Right cardiac atrium (tissue), 5 donors: ENCODE data around the gene PPP1R11. TPM values are rescaled to one million over a fixed set of nuclear protein-coding genes. Genes with fewer than 3 reads are reported as not detected.
A peak's percentile ranks its signal among the peaks of the same experiment; 100 is the strongest.

Source experiments
- ATAC-seq, 2 donors: fragments of 200-7000 bp; cut with Tn5 transposase; one replicate each; pipeline versions ENCODE4 v1.8.0 to v1.9.1; 2020; ENCODE audit warnings: moderate library complexity in 2 of 2, mild to moderate bottlenecking in 1 of 2
- DNase-seq, 3 donors: peaks; one replicate each; pipeline ENCODE4 v3.0.0-alpha.2; 2020
- H3K27ac ChIP-seq: one replicate; pipeline ENCODE4 v1.5.1; 2013; ENCODE audit warnings: mild to moderate bottlenecking, low read length, control low read depth, moderate library complexity
- H3K27me3 ChIP-seq: one replicate; pipeline ENCODE4 v1.6.1; 2013; ENCODE audit not compliant: control insufficient read depth, insufficient read depth
- H3K4me1 ChIP-seq: one replicate; pipeline ENCODE4 v1.6.1; 2013; ENCODE audit warnings: low read length; ENCODE audit not compliant: control insufficient read depth, insufficient read depth
- H3K4me3 ChIP-seq: one replicate; pipeline ENCODE4 v1.5.1; 2013; ENCODE audit warnings: low read length, control low read depth
- H3K9me3 ChIP-seq: one replicate; pipeline ENCODE4 v1.6.1; 2013; ENCODE audit warnings: low read length; ENCODE audit not compliant: control insufficient read depth
- WGBS: extraction: QIAGEN DNeasy Blood & Tissue Kit; methylation state at CpG from one replicate; pipeline ENCODE4 v1.1.7; 2013; 5-methylcytosine and 5-hydroxymethylcytosine counted together
- intact Hi-C, 4 donors: fragments of 100-400 bp; cut with DNase I; formaldehyde crosslinking; loops; one replicate each; pipeline versions ENCODE4 v1.11.0 to v1.14.0; 2022 to 2023
- polyA plus RNA-seq: library from polyadenylated mRNA; stranded (reverse); fragments of 200-250 nt; gene quantifications from one replicate; pipeline ENCODE4 v1.2.3, GENCODE V29; 2013
- total RNA-seq, 4 donors: library from RNA; stranded (reverse); fragmentation: NEBNext Ultra II Directional; extraction: Animal tissue kit (Norgen Biotek cat#: 25700); gene quantifications; one replicate each; pipeline ENCODE4 v1.2.1, GENCODE V29; 2021
- donor health status: healthy with polysubstance abuse.
- donor health status: DM: no; HTN: yes; CAD: no.
- donor health status: DM: no; HTN: no; CAD: no.
- donor health status: DM: no; HTN: yes; CAD: no; lungs with severe emphysema.
- donor health status: DM: yes; HTN: yes; CAD: no.

Gene PPP1R11
- total and polyA plus RNA-seq, 5 donors = 50.3 to 59.3 (median 51.0) TPM

DNA sequence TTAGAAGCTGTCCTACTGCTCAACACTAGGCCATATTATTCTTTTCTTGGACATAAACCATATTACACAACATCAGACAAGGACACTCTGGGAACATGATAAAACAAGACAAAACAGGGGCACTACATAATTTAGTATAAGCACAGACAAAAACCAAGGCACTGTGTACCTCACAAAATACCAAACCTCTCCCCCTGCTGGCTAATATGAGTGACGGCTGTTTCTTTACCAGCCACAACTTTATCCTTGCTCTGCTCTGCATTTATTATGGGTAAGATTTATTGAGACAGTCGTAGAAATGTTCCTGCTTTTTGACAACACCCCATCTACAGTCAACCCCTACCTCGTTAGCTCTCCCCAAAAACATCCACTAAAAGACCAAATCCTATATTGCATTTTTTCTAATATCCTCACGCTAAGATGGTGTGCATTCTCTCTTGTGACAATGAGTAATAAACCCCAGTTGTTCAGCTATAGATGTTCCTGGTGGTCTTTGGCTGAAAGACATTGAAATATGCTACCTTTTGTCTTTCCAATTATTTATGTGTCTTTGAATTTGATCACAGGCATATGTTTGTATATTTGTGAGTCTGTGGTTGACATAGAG, 29.7 kb upstream of the PPP1R11 start:
- ATAC-seq = peak in 1 of 2 donors; percentile 61
- no peaks in the 10 kb centered on the region for H3K9me3 ChIP-seq
- no peak overlapping the region for H3K4me3 ChIP-seq
- H3K4me1 ChIP-seq = no peaks in the 10 kb centered on the region
- H3K27me3 ChIP-seq = no peaks in the 10 kb centered on the region
- intact Hi-C loops = no loop called here
- 74% methylated on average over 4 of the region's 4 CpGs for WGBS
- no peak for DNase-seq
- H3K27ac ChIP-seq = no peak overlapping the region

DNA sequence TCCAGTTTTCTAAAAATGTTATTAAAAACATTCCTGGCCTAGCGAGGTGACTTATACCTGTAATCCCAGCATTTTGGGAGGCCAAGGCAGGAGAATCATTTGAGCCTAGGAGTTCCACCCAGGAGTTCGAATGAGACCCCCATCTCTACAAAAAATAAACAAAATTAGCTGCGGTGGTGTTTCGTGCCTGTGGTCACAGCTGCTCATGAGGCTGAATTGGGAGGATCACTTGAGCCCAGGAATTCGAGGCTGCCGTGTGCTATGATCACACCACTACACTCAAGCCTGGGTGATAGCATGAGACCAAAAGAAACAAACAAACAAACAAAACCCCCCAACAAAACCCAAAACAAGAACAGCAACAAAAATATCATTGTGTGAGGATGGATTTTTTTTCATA, 25.8 kb upstream of the PPP1R11 start:
- no peaks in the 10 kb centered on the region for H3K9me3 ChIP-seq
- DNase-seq (no peak), ATAC-seq (no peak)
- no peaks in the 10 kb centered on the region for H3K27me3 ChIP-seq
- no peak overlapping the region for H3K27ac ChIP-seq
- 83% methylated on average over 6 of the region's 6 CpGs for WGBS
- H3K4me1 ChIP-seq = no peaks in the 10 kb centered on the region
- intact Hi-C loops = no loop called here
- H3K4me3 ChIP-seq = no peak overlapping the region

DNA sequence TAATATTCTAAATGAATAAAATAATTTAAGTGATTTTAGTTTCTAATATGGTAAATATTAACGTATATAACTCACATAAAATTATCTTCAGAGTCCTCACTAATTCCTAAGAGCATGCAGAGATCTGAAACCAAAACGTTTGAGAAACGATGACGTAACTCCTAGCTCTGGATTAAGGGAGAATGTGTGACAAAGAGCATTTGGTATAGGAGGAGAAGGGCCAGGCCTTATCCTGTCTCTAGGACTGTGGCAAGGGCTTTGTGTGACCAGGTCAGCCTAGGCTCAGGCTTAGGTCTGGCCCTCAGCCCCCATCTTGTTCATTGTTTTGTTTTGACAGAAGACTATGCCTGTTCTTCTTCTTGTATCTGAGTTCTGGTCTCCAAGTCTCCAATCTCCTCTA, 25.2 kb upstream of the PPP1R11 start:
- Histone ChIP-seq H3K27ac (no peak overlapping the region), H3K27me3 (no peaks in the 10 kb centered on the region), H3K4me1 (no peaks in the 10 kb centered on the region), H3K4me3 (no peak overlapping the region), H3K9me3 (no peaks in the 10 kb centered on the region)
- no peak for ATAC-seq
- DNase-seq = no peak
- WGBS = 72% methylated on average over 4 of the region's 4 CpGs
- intact Hi-C loops = no loop called here

DNA sequence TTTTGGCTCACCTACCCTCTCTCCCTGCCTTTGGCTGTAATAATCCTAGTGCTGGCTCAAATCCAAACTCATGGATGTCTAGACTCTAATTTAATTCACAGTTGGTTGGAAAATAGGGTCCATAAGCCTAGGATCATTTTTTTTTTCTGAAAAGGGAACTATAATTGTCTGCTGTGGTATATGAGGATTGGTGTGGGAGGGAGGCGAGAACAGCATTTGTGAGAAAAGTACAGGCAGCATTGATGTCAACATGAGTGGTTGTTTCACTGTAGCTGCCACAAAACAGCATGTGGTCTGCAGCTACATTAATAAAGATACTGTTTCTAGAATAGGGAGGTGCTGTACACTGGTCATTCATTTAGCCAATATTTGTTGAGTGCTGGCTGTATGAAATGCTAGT, 24.5 kb upstream of the PPP1R11 start:
- H3K9me3 ChIP-seq = no peaks in the 10 kb centered on the region

DNA sequence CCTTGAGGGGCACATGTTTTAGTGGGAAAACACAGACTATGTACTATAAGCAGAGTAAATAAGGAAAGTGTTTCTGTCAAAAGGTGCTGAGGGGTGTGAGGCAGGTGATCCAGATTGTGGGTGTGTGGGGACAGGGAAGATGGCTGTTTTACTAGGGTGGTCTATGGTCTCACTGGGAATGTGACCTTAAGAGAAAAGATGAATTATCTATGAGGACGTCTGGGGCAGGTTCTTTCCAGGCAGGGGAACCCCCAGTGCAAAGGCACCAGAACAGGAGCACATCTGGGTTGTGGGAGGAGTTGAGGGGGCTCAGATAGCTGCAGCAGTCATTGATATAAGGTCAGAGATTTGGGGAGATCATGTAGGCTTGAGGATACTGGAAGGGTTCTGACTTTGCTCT, 24.1 kb upstream of the PPP1R11 start:
- 24% methylated on average over 1 of the region's 1 CpG for WGBS

More for the DNA sequence above, 24.5 kb upstream of the PPP1R11 start:
- no peaks in the 10 kb centered on the region for H3K27me3 ChIP-seq
- ATAC-seq = no peak
- H3K27ac ChIP-seq = no peak overlapping the region
- no peak for DNase-seq
- 93% methylated on average over 1 of the region's 1 CpG for WGBS
- H3K4me1 ChIP-seq = no peaks in the 10 kb centered on the region
- intact Hi-C loops = no loop called here
- H3K4me3 ChIP-seq = no peak overlapping the region

DNA sequence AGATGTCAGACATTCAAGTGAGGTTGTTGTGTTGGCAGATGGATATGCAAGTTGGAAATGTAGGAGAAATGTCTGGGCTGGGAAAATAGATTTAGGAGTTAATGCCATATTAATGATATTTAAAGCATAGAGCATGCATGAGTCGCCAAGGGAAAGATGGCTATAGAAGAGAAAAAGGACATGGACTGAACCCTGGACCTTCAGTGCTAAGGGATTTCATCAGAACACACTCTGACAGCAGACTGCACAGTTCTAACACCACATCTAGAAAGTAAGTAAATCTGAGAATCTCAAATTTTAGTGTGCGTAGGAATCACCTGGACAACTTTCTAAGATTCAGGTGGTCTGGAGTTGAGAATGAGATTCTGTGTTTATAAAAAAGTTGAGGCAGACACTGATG, 23.3 kb upstream of the PPP1R11 start:
- no peak overlapping the region for H3K4me3 ChIP-seq
- intact Hi-C loops = no loop called here
- no peaks in the 10 kb centered on the region for H3K4me1 ChIP-seq
- no peaks in the 10 kb centered on the region for H3K9me3 ChIP-seq
- WGBS = 93% methylated on average over 2 of the region's 2 CpGs
- H3K27me3 ChIP-seq = no peaks in the 10 kb centered on the region
- no peak overlapping the region for H3K27ac ChIP-seq
- no peak for ATAC-seq
- no peak for DNase-seq

More for the DNA sequence above, 24.1 kb upstream of the PPP1R11 start:
- ATAC-seq (no peak), DNase-seq (no peak)
- no peaks in the 10 kb centered on the region for H3K27me3 ChIP-seq
- H3K4me3 ChIP-seq = no peak overlapping the region
- intact Hi-C loops = no loop called here
- H3K9me3 ChIP-seq = no peaks in the 10 kb centered on the region
- no peak overlapping the region for H3K27ac ChIP-seq
- H3K4me1 ChIP-seq = no peaks in the 10 kb centered on the region

DNA sequence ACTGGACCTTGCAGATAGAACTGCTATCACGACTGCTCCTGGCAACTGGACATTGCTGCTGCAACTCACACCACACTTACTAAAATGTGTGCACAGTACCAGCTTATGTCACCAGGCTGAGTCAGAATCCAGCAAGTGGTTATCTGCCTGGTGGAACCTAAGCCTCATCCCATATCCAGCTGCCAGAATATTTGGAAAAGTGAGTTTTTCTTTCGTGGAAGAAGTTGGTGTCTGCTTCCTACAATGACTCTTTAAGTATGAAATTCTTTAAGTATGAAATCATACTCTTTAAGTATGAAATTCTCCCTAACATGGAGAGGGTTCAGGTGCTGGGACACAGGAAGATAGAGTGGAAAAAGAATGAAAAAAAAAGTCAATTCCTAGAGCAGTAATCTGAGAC, 22.4 kb upstream of the PPP1R11 start:
- Histone ChIP-seq H3K27me3 (no peaks in the 10 kb centered on the region), H3K4me1 (no peaks in the 10 kb centered on the region), H3K4me3 (no peak overlapping the region), H3K27ac (no peak overlapping the region), H3K9me3 (no peaks in the 10 kb centered on the region)
- DNase-seq = no peak
- WGBS = 52% methylated on average over 2 of the region's 2 CpGs
- intact Hi-C loops = no loop called here
- ATAC-seq = no peak

DNA sequence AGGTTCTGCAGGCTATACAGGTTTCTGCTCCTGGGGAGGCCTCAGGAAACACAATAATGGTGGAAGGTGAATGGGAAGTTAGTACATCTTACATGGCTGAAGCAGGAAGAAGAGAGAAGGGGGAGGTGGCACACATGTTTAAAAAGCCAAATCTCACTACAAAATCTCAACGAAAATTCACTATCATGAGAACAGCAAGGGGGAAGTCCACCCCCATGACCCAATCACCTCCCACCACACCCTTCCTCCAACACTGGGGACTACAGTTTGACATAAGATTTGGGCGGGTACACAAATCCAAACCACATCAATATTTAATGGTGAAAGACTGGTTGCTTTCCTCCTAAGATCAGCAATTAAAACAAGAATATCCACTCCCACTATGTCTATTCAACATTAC, 19.8 kb upstream of the PPP1R11 start:
- Histone ChIP-seq H3K4me3 (no peak overlapping the region), H3K27me3 (no peaks in the 10 kb centered on the region), H3K27ac (no peak overlapping the region), H3K4me1 (no peaks in the 10 kb centered on the region), H3K9me3 (no peaks in the 10 kb centered on the region)
- ATAC-seq (no peak), DNase-seq (no peak)
- WGBS = 58% methylated on average over 2 of the region's 2 CpGs
- intact Hi-C loops = no loop called here

DNA sequence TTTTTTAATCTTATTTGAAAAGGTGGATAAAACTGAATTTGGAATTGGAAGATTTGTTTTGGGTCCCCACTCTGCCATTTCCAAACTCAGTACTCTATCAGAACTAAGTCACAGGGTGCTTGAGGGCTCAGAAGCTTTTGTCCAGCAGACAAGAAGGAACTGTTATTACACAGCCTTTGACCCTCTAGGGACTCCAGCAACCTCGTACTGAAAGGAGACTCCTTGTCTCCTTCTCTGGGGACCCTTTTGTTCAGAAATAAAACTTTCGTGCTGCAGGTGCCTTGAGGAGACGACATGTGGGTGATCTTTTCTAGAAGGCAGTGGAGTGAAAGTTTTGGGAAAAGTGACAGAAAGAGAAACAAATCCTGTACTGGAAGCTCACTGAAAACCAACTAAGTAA, 13.3 kb upstream of the PPP1R11 start:
- WGBS = 80% methylated on average over 3 of the region's 3 CpGs

DNA sequence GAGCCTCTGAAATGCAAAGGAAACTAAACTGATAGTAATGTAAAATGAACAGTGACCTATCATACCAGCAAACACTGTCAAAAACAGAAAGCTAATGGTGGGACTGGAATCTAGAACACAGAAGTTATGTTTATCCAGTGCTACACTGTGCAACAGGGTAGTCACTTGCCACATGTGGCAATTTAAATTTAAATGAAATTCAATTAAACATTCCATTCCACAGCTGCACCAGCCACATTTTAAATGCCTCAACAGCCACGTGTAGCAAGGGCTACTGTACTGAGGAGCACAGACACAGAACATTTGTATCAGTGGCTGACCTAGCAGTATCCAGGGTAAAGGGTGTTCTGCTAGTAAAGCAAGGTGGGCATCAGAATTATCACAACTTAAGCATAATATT, 11.5 kb upstream of the PPP1R11 start:
- no peak overlapping the region for H3K4me3 ChIP-seq
- H3K9me3 ChIP-seq = no peaks in the 10 kb centered on the region
- 67% methylated on average over 1 of the region's 1 CpG for WGBS
- ATAC-seq = no peak
- no peaks in the 10 kb centered on the region for H3K27me3 ChIP-seq
- H3K4me1 ChIP-seq = no peaks in the 10 kb centered on the region
- H3K27ac ChIP-seq = no peak overlapping the region
- intact Hi-C loops = no loop called here
- DNase-seq = no peak

More for the DNA sequence above, 13.3 kb upstream of the PPP1R11 start:
- Histone ChIP-seq H3K4me3 (no peak overlapping the region), H3K27me3 (no peaks in the 10 kb centered on the region), H3K9me3 (no peaks in the 10 kb centered on the region), H3K4me1 (no peaks in the 10 kb centered on the region), H3K27ac (no peak overlapping the region)
- intact Hi-C loops = no loop called here
- ATAC-seq (no peak), DNase-seq (no peak)

DNA sequence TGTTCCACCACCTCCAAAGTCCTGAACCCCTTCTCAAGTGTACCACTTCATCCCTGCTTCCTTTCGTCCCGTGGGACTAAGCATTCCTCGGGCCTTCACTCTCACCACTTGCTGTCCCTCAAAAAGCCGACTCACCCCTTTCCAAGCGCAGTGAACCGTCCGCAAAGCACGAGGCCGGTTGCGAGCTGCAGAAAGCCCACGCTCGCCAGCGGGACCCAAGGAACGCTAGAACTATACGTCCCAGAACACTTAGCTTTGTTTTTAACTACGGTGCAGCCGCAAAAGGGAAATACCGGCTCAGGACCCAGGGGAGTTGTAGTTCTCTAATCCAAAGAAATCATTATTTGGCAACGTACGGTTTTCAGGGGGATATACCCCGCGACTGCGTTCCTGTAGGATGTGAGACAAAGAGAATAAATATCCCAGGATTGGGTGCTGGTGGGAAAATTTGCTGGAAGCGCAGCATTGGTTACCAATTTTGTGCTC, 6.3 kb upstream of the PPP1R11 start:
- under 1% methylated on average over 24 of the region's 24 CpGs for WGBS
- intact Hi-C loops = no loop called here
- H3K27me3 ChIP-seq = no peaks in the 10 kb centered on the region
- ATAC-seq = peak; percentile 4 to 40
- peak in 2 of 3 donors; percentile 53 to 57 for DNase-seq
- peak overlapping the region; percentile 77 for H3K4me3 ChIP-seq
- H3K9me3 ChIP-seq = no peaks in the 10 kb centered on the region
- H3K4me1 ChIP-seq = peaks cover 6% of the 10 kb centered on the region
- H3K27ac ChIP-seq = peak overlapping the region; percentile 79
